ENCODE measurements around the gene ABCC3.

ABCC3 gene

GRCh38 chr17:50629902-50630301, 4.8 kb upstream of the ABCC3 start:
- DNase-seq (ENCODE audit: low read depth): no peak

- no peak for DNase-seq (ENCODE audit: low read depth)
Measured at GRCh38 chr17:50630524-50631194, 4.0 kb upstream of the ABCC3 start.

- DNase-seq (ENCODE audit: low read depth): no peak
Measured at GRCh38 chr17:50631195-50631907, 3.3 kb upstream of the ABCC3 start.

- no peak for DNase-seq (ENCODE audit: low read depth)
Measured at GRCh38 chr17:50631908-50632571, 2.6 kb upstream of the ABCC3 start.

- DNase-seq (ENCODE audit: low read depth): no peak
Measured at GRCh38 chr17:50632637-50633036, 2.0 kb upstream of the ABCC3 start.

GRCh38 chr17:50633683-50634082, 998 bp upstream of the ABCC3 start:
- no peak for DNase-seq (ENCODE audit: low read depth)

- DNase-seq (ENCODE audit: low read depth): no peak
Measured at GRCh38 chr17:50634915-50635731, 442 bp downstream of the ABCC3 start.

- DNase-seq (ENCODE audit: low read depth): no peak
Measured at GRCh38 chr17:50635732-50635981, 976 bp downstream of the ABCC3 start.

- DNase-seq (ENCODE audit: low read depth): no peak
Measured at GRCh38 chr17:50635982-50636803, 1.5 kb downstream of the ABCC3 start.

- no peak for DNase-seq (ENCODE audit: low read depth)
Measured at GRCh38 chr17:50636804-50637195, 2.1 kb downstream of the ABCC3 start.

- DNase-seq (ENCODE audit: low read depth): no peak
Measured at GRCh38 chr17:50637829-50638605, 3.3 kb downstream of the ABCC3 start.

- peak; percentile 18 for DNase-seq (ENCODE audit: low read depth)
Measured at GRCh38 chr17:50638606-50638965, 3.9 kb downstream of the ABCC3 start.

- peak; percentile 93 for DNase-seq (ENCODE audit: low read depth)
Measured at GRCh38 chr17:50638966-50639713, 4.5 kb downstream of the ABCC3 start.

GRCh38 chr17:50640686-50641351, 6.1 kb downstream of the ABCC3 start:
- no peak for DNase-seq (ENCODE audit: low read depth)

- DNase-seq (ENCODE audit: low read depth): no peak
Measured at GRCh38 chr17:50641357-50641756, 6.7 kb downstream of the ABCC3 start.

- DNase-seq (ENCODE audit: low read depth): no peak
Measured at GRCh38 chr17:50642071-50642721, 7.5 kb downstream of the ABCC3 start.

GRCh38 chr17:50642722-50643656, 8.3 kb downstream of the ABCC3 start:
- DNase-seq (ENCODE audit: low read depth): no peak
